Ascending aorta (tissue), 2 donors: ENCODE measurements around the gene LRRC41. TPM values are rescaled to one million over a fixed set of nuclear protein-coding genes. Genes with fewer than 3 reads are reported as not detected.

ENCODE experiments used
- DNase-seq, 2 donors: peaks; one replicate each; pipeline ENCODE4 v3.0.0-alpha.2; 2019; ENCODE audit warnings: low spot score in 2 of 2
- H3K27ac ChIP-seq, 2 donors: fragments of 200-600 bp; sonication (generic); one replicate each; pipeline ENCODE4 v1.5.1; 2016 to 2017; ENCODE audit warnings: mild to moderate bottlenecking in 1 of 2
- H3K27me3 ChIP-seq: fragments of 200-600 bp; sonication (generic); one replicate; pipeline ENCODE4 v1.5.1; 2017
- H3K36me3 ChIP-seq, 2 donors: fragments of 200-600 bp; sonication (generic); one replicate each; pipeline ENCODE4 v1.5.1; 2016
- H3K4me1 ChIP-seq, 2 donors: fragments of 200-600 bp; sonication (generic); one replicate each; pipeline ENCODE4 v1.5.1; 2016 to 2017; ENCODE audit warnings: mild to moderate bottlenecking in 1 of 2
- H3K4me3 ChIP-seq, 2 donors: fragments of 200-600 bp; sonication (generic); one replicate each; pipeline ENCODE4 v1.5.1; 2016 to 2017; ENCODE audit warnings: mild to moderate bottlenecking in 1 of 2
- H3K9me3 ChIP-seq, 2 donors: fragments of 200-600 bp; sonication (generic); one replicate each; pipeline ENCODE4 v1.5.1; 2016
- CTCF ChIP-seq, 3 experiments: fragments of 200-600 bp in 2 of 3; fragments of 450-650 bp in 1 of 3; sonication (generic) in 2 of 3; IDR thresholded peaks; one replicate each; pipeline ENCODE4 v1.5.1; 2016 to 2019; ENCODE audit warnings: antibody characterized with exemption in 3 of 3, mild to moderate bottlenecking in 1 of 3, moderate library complexity in 1 of 3
- intact Hi-C: fragments of 100-400 bp; cut with DNase I; formaldehyde crosslinking; loops from one replicate; pipeline ENCODE4 v1.15.1; 2023
- total RNA-seq: library from RNA; depleted of rRNA; stranded (reverse); fragments of >200 nt; gene quantifications from one replicate; pipeline ENCODE4 v1.1.0, GENCODE V29; 2016

The LRRC41 gene
- total RNA-seq, 1 donor from 2014 or later: 102 TPM

GRCh38 chr1:46281021-46281420, 22.4 kb downstream of the LRRC41 start:
- Histone ChIP-seq H3K4me3 (no peak overlapping the region), H3K27ac (no peak overlapping the region), H3K36me3 (peaks cover 59 to 84% of the 10 kb centered on the region in 2 donors), H3K9me3 (no peaks in the 10 kb centered on the region), H3K27me3 (no peaks in the 10 kb centered on the region), H3K4me1 (no peaks in the 10 kb centered on the region)
- intact Hi-C loops: no loop called here
- no peak for TF ChIP-seq CTCF (IDR thresholded peaks at IDR 0.05)
- no peak for DNase-seq

- TF ChIP-seq CTCF (IDR thresholded peaks at IDR 0.05): no peak
- no peak overlapping the region for H3K4me3 ChIP-seq
These were observed 23.3 kb downstream of the LRRC41 start for GRCh38 chr1:46280092-46280491.

GRCh38 chr1:46278807-46279206, 24.6 kb downstream of the LRRC41 start:
- Histone ChIP-seq H3K27me3 (no peaks in the 10 kb centered on the region), H3K36me3 (peaks cover 45 to 62% of the 10 kb centered on the region in 2 donors), H3K4me3 (no peak overlapping the region), H3K4me1 (no peaks in the 10 kb centered on the region), H3K27ac (no peak overlapping the region), H3K9me3 (no peaks in the 10 kb centered on the region)
- no peak for TF ChIP-seq CTCF (IDR thresholded peaks at IDR 0.05)
- intact Hi-C loops: no loop called here
- DNase-seq: no peak

More at GRCh38 chr1:46280092-46280491, 23.3 kb downstream of the LRRC41 start:
- Histone ChIP-seq H3K27me3 (no peaks in the 10 kb centered on the region), H3K9me3 (no peaks in the 10 kb centered on the region), H3K27ac (no peak overlapping the region), H3K36me3 (peaks cover 50 to 74% of the 10 kb centered on the region in 2 donors), H3K4me1 (no peaks in the 10 kb centered on the region)
- no peak for DNase-seq
- intact Hi-C loops: no loop called here

GRCh38 chr1:46277658-46278373, 25.6 kb downstream of the LRRC41 start:
- no peaks in the 10 kb centered on the region for H3K9me3 ChIP-seq
- peaks cover 43 to 52% of the 10 kb centered on the region in 2 donors for H3K36me3 ChIP-seq
- no peaks in the 10 kb centered on the region for H3K4me1 ChIP-seq
- H3K27ac ChIP-seq: no peak overlapping the region
- no peak for DNase-seq
- intact Hi-C loops: no loop called here
- no peak for TF ChIP-seq CTCF (IDR thresholded peaks at IDR 0.05)
- H3K4me3 ChIP-seq: no peak overlapping the region
- H3K27me3 ChIP-seq: no peaks in the 10 kb centered on the region

GRCh38 chr1:46275030-46275337, 28.4 kb downstream of the LRRC41 start:
- Histone ChIP-seq H3K36me3 (peaks cover 19 to 24% of the 10 kb centered on the region in 2 donors), H3K9me3 (no peaks in the 10 kb centered on the region), H3K27me3 (no peaks in the 10 kb centered on the region), H3K4me1 (no peaks in the 10 kb centered on the region), H3K4me3 (no peak overlapping the region), H3K27ac (no peak overlapping the region)
- no peak for DNase-seq
- intact Hi-C loops: no loop called here
- TF ChIP-seq CTCF (IDR thresholded peaks at IDR 0.05): no peak
